NCI-H2029 treated with DMSO at 0.1 percent for 48 hours (cell line): ENCODE data around the gene RAB26.

Source experiments
- DNase-seq: peaks from one replicate; lab custom pipeline; 2025; lab: John Stamatoyannopoulos, UW

RAB26 gene

DNA sequence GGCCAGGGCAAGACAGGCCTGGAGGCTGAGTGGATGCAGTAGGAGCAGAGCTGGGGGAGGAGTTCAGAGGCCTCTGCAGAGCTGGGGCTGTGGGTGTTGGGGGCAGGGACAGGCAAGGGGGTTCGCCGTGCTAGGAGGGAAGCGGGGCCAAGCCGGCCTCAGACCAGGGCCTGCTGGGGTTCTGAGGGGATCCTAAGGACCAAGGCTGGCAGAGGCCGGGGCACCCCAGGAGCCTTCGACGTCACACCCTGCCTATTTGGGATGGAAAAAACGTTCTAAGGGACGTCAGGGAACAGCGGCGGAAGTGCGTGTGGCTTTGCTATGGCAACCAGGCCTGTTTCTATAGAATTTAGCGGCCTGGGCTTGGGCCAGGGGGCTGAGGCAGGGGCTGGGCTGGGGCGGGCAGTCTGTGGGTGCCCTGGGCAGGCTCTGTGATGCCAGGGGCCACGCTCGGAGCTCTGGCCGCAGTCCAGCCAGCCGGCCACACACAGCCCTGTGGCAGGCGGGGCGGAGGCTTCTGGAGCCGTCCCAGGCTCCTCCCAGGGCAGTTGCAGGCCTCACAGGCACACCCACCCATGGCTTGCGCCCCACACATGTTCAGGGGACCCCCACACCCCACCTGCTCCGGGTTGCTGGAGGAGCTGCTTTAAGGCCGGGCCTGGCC lies 10.9 kb downstream of the RAB26 start:
- DNase-seq = no peak

- no peak for DNase-seq
These were observed 12.6 kb downstream of the RAB26 start for GRCh38 chr16:2160915-2161551.

GRCh38 chr16:2161911-2162310 lies 13.5 kb downstream of the RAB26 start:
- no peak for DNase-seq

GRCh38 chr16:2162676-2163118 lies 14.3 kb downstream of the RAB26 start:
- no peak for DNase-seq

DNA sequence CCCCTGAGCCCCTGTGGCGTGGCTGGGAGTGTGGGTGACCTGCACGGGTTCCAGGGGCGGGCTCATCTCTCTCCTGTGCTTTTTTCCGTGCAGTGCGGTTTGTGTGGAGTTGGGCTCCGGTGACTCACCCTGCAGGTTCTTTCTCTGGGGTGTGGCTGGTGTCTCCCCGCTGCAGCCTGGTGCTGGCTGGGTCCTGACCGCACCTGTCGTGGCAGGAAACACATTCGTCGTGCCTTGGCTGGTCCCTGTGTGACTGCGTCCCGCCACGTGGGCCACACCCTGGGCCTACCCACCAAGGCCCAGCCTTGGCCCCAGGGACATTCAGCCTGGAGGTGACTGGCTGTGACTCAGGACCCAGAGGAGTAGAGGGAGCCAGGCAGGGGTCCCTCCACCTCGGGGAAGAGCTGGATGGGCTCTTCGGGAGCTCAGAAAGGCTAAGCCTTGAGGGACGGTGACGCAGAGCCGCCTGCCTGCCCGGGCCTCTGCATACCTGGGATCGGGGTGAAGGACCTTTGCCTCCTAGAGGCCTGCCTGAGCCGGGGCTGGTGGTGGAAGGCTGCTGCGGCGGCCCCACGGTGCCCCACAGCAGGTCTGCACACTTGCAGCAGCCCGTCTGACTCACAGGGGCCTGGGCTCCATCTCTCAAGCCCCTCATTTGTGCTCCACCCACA lies 14.9 kb downstream of the RAB26 start:
- no peak for DNase-seq

DNA sequence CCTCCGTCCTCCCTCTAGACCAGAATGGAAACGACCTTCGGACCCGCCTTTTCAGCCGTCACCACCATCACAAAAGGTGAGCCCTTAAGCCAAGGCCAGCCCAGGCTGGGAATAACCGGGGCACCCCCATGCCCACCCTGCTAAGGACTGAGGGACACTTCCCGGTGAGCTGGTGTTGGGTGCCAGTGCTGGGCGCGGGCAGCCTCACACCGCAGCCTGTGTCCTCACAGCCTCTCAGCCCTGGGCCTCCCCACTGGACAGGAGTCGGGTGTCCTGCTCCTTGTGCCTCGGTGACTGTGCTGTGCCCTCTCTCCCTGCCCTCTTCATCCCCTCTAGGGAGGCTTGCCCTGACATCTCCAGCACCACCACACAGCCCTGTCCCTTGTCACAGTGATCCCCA lies 17.4 kb downstream of the RAB26 start:
- DNase-seq = no peak

DNA sequence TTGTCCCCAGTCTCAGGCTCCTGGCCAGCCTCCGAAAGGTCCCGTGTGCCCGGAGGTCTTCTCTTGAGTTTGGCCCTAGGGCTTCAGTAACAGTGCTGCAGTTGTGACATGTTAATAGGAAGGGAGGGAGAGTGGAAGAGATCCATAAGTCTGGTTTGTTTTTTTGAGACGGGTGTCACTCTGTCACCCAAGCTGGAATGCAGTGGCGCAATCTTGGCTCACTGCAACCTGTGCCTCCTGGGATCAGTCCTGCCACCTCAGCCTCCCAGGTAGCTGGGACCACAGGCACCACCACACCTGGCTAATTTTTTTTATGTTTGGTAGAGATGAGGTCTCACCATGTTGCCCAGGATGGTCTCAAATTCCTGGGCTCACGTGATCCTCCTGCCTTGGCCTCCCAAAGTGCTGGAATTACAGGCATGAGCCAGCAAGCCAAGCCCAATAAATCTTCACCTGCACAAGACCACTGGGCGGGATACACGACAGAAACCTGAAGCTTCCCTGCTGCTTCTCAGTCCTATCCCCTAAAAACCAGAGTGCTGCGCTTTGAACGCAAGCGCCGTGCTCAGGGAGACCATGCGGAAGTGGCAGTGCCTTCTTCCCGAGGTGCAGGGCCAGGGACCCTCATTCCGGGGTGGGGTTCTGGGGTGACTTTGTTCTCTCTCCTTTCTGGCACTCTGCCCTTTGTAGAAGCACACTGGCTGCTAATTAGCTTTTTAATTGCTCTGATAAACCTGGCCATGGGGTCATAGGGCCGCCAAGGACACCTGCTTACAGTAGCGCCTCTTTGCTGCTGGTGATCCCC lies 18.0 kb downstream of the RAB26 start:
- DNase-seq = no peak

DNA sequence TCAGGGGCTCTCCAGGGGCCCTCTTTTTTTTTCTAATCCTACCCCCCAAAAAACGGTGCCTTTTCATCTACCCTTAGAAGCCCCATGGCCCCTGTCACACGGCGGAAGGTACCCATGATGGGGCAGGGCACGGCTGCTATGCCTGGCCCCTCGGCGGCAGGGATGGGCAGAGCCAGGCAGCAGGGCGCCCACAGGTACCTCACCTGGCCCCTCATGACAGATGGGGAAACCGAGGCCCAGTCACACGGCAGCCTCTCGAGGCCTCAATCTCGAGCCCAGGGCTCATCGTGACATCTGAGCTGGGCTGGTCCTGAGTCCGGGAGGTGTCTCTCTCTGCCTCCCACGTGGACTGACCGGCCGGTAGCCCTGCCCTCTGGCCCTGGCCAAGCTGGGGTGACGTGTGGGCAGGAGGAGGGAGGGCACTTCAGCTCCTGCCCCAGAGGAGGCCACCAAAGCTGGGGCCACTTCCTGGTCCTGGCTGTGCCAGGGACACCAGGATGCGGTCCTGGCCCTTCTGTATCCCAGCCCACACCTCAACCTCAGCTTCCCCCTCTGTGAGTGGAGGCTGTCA lies 18.7 kb downstream of the RAB26 start:
- DNase-seq = no peak

- no peak for DNase-seq
These were observed 21.7 kb downstream of the RAB26 start for GRCh38 chr16:2170080-2170479.

- no peak for DNase-seq
These were observed 22.4 kb downstream of the RAB26 start for GRCh38 chr16:2170587-2171435.

- no peak for DNase-seq
These were observed 23.3 kb downstream of the RAB26 start for GRCh38 chr16:2171601-2172178.

DNA sequence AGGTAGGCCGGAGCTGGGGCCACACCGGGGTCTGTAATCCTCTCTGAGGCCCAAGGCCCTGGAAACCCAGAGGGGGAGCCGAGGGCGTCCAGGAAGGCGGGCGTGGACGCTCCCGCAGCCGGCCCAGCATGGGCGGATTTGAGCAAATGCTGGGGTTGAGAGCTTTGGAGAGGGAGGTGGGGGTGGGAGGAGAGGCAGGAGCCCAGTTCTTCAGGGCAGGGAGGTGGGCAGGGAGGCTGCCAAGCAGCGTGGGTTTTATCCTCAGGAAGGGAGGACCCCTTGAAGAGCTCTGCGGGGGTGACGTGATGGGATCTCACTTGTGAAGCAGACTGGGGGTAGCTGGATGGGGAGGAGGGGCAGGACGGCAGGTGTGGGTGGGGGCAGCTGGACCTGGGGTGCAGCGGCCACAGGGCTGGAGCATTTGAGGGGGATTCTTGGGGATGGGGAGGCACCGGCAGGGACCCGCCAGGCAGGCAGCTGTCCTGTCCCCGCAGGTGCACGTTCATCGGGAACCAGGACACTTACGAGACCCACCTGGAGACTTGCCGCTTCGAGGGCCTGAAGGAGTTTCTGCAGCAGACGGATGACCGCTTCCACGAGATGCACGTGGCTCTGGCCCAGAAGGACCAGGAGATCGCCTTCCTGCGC lies 24.4 kb downstream of the RAB26 start:
- DNase-seq = no peak

DNA sequence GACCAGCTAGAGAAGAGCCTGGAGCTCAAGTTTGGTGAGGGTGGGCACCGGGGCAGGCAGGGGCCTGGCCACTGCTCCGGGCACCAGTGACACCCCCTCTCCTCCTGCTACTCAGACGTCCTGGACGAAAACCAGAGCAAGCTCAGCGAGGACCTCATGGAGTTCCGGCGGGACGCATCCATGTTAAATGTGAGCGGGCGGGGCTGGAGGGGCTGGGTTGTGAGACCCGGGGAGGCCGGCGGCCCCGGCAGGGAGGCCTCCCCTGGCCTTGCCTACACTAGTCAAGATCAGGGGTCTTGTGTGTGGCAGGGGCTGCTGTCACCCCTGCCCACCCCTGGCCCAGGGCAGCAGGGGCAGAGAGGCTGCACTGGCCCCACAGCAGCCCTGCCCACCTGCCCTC lies 24.9 kb downstream of the RAB26 start:
- DNase-seq = no peak

- no peak for DNase-seq
These were observed 25.5 kb downstream of the RAB26 start for GRCh38 chr16:2173916-2174315.

DNA sequence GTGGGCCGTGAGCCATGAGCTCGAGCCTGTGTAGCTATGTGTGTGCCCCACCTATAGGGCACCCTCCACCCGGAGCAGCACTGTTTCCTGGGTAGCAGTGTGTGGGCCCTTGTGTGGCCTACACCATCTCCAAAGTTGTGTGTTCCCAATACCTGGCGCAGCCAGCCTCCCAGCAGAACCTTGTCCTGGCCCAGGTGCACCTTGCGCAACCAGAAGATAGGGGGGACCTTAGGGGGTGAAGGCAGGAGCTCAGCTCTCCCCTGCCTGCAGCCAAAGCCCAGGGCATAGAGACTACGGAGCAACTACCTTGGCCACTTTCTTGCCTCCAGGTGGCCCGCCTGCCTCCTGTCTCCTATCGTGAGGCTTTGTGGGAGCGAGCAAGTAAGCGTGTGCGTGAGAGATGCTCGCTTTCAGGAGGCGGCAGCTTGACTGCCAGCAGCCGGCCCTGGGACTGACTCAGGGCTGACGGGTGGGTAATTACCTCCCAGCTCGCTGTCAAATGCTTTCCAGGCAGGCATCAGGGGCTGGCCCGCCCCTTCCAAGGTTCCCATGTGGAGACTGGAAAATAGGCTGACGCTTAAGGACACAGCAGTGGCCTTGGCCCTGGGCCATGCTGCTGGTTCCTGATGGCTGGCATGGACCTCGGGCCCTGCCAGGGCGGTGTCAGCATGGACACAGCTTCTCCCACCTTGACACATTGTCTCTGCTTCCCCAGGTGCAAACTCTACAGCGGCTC lies 26.1 kb downstream of the RAB26 start:
- DNase-seq = no peak

GRCh38 chr16:2175454-2175853 lies 27.0 kb downstream of the RAB26 start:
- DNase-seq = no peak

DNA sequence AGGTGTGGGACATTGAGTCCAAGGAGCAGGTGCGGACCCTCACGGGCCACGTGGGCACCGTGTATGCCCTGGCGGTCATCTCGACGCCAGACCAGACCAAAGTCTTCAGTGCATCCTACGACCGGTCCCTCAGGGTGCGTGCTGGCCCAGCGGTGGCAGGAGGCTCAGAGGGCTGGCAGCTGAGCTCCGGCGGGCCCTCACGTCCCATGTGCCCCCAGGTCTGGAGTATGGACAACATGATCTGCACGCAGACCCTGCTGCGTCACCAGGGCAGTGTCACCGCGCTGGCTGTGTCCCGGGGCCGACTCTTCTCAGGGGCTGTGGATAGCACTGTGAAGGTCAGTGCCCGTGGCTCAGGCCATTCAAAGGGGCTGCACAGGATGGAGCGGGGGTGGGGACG lies 27.6 kb downstream of the RAB26 start:
- DNase-seq = no peak

GRCh38 chr16:2177101-2177500 lies 28.7 kb downstream of the RAB26 start:
- DNase-seq = no peak

GRCh38 chr16:2177561-2177960 lies 29.1 kb downstream of the RAB26 start:
- no peak for DNase-seq
